ENCODE results near the gene INTS6.
A peak's percentile ranks its signal among the peaks of the same experiment; 100 is the strongest.

INTS6 gene

GRCh38 chr13:51456510-51456909, 3.7 kb upstream of the INTS6 start:
- no peak for TF ChIP-seq CTCF (conservative IDR thresholded peaks at IDR 0.05; ENCODE audit: low read depth, low read length)
- DNase-seq (ENCODE audit: low read depth): no peak
- H3K4me3 ChIP-seq (ENCODE audit: low read depth, low read length): no peak overlapping the region

GRCh38 chr13:51455532-51455931, 2.7 kb upstream of the INTS6 start:
- no peak overlapping the region for H3K4me3 ChIP-seq (ENCODE audit: low read depth, low read length)
- no peak for TF ChIP-seq CTCF (conservative IDR thresholded peaks at IDR 0.05; ENCODE audit: low read depth, low read length)
- no peak for DNase-seq (ENCODE audit: low read depth)

GRCh38 chr13:51453959-51454703, 1.3 kb upstream of the INTS6 start:
- no peak for TF ChIP-seq CTCF (conservative IDR thresholded peaks at IDR 0.05; ENCODE audit: low read depth, low read length)
- DNase-seq (ENCODE audit: low read depth): peak; percentile 42
- H3K4me3 ChIP-seq (ENCODE audit: low read depth, low read length): peak overlapping the region; percentile 80

- no peak for DNase-seq (ENCODE audit: low read depth)
- peak; percentile 2 for TF ChIP-seq CTCF (conservative IDR thresholded peaks at IDR 0.05; ENCODE audit: low read depth, low read length)
- H3K4me3 ChIP-seq (ENCODE audit: low read depth, low read length): peak overlapping the region; percentile 80
Measured at GRCh38 chr13:51453207-51453958, 547 bp upstream of the INTS6 start.

- H3K4me3 ChIP-seq (ENCODE audit: low read depth, low read length): peak overlapping the region; percentile 87
- peak; percentile 80 for DNase-seq (ENCODE audit: low read depth)
- no peak for TF ChIP-seq CTCF (conservative IDR thresholded peaks at IDR 0.05; ENCODE audit: low read depth, low read length)
Measured at GRCh38 chr13:51451467-51452360, 1.1 kb downstream of the INTS6 start.

GRCh38 chr13:51451134-51451466, 1.7 kb downstream of the INTS6 start:
- H3K4me3 ChIP-seq (ENCODE audit: low read depth, low read length): peak overlapping the region; percentile 87
- peak; percentile 26 for DNase-seq (ENCODE audit: low read depth)

More at GRCh38 chr13:51451134-51451466, 1.7 kb downstream of the INTS6 start:
- TF ChIP-seq CTCF (conservative IDR thresholded peaks at IDR 0.05; ENCODE audit: low read depth, low read length): no peak
